ENCODE results near the gene MAPKAP1.

GRCh38 chr9:125603478-125604021 is 103.5 kb downstream of the MAPKAP1 start:
- TF ChIP-seq, protein P1, sequence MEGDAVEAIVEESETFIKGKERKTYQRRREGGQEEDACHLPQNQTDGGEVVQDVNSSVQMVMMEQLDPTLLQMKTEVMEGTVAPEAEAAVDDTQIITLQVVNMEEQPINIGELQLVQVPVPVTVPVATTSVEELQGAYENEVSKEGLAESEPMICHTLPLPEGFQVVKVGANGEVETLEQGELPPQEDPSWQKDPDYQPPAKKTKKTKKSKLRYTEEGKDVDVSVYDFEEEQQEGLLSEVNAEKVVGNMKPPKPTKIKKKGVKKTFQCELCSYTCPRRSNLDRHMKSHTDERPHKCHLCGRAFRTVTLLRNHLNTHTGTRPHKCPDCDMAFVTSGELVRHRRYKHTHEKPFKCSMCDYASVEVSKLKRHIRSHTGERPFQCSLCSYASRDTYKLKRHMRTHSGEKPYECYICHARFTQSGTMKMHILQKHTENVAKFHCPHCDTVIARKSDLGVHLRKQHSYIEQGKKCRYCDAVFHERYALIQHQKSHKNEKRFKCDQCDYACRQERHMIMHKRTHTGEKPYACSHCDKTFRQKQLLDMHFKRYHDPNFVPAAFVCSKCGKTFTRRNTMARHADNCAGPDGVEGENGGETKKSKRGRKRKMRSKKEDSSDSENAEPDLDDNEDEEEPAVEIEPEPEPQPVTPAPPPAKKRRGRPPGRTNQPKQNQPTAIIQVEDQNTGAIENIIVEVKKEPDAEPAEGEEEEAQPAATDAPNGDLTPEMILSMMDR (IDR thresholded peaks at IDR 0.05) = no peak
- no peak for TF ChIP-seq POLR2A (IDR thresholded peaks at IDR 0.05)
